Measurements from ENCODE around the gene MYRIP. TPM values are rescaled to one million over a fixed set of nuclear protein-coding genes. Genes with fewer than 3 reads are reported as not detected.

Gene MYRIP
- total RNA-seq, 3 donors from 2014 or later (not counting 1 experiment from before 2014, with no cell fraction given): not detected

DNA sequence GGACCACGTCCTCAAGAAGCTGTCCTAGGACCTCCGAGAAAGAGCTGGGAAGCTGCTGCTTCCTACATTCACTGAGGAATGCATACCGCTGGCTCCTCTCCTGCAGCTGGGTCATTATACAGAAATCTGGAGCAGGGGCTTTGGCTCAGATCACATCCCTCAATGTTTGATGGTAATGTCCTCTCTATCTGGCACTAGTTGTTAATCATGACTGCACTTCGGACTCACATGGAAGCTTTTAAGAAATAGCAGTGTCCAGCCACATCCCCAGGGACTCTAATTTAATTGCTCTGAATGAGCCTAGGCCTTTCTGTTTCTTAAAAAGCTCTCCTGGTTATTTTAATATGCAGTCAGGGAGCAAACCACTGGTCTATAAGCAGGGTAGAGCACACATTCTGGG lies 25.7 kb upstream of the MYRIP start:
- Histone ChIP-seq H3K36me3 (ENCODE audit: control insufficient read depth, insufficient read depth, low read length) (no peaks in the 10 kb centered on the region), H3K27me3 (ENCODE audit: control insufficient read depth, insufficient read depth, low read length) (no peaks in the 10 kb centered on the region), H3K4me3 (ENCODE audit: low read length) (no peak overlapping the region), H3K27ac (ENCODE audit: low read length) (no peak overlapping the region), H3K9me3 (ENCODE audit: control insufficient read depth, insufficient read depth, low read length) (no peaks in the 10 kb centered on the region), H3K4me1 (ENCODE audit: control insufficient read depth, insufficient read depth, low read length) (no peaks in the 10 kb centered on the region)
- TF ChIP-seq, protein P1, sequence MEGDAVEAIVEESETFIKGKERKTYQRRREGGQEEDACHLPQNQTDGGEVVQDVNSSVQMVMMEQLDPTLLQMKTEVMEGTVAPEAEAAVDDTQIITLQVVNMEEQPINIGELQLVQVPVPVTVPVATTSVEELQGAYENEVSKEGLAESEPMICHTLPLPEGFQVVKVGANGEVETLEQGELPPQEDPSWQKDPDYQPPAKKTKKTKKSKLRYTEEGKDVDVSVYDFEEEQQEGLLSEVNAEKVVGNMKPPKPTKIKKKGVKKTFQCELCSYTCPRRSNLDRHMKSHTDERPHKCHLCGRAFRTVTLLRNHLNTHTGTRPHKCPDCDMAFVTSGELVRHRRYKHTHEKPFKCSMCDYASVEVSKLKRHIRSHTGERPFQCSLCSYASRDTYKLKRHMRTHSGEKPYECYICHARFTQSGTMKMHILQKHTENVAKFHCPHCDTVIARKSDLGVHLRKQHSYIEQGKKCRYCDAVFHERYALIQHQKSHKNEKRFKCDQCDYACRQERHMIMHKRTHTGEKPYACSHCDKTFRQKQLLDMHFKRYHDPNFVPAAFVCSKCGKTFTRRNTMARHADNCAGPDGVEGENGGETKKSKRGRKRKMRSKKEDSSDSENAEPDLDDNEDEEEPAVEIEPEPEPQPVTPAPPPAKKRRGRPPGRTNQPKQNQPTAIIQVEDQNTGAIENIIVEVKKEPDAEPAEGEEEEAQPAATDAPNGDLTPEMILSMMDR (IDR thresholded peaks at IDR 0.05): no peak
- DNase-seq (no peak), ATAC-seq (no peak)
- H3K27ac Mint-ChIP-seq: no peak overlapping the region
- WGBS (ENCODE audit: insufficient coverage): 81% methylated on average over 4 of the region's 4 CpGs
- H3K4me3 Mint-ChIP-seq: no peak overlapping the region
- intact Hi-C loops (cut with micrococcal nuclease): no loop called here
- no peaks in the 10 kb centered on the region for H3K4me1 Mint-ChIP-seq
- no peaks in the 10 kb centered on the region for H3K9me3 Mint-ChIP-seq
- no peaks in the 10 kb centered on the region for H3K36me3 Mint-ChIP-seq
- peaks cover 15 to 32% of the 10 kb centered on the region in 2 donors for H3K27me3 Mint-ChIP-seq (ENCODE audit: low read depth in 2 of 2)

- TF ChIP-seq, protein P1 (IDR thresholded peaks at IDR 0.05): no peak
- H3K27ac Mint-ChIP-seq: no peak overlapping the region
- H3K4me1 Mint-ChIP-seq: no peaks in the 10 kb centered on the region
- DNase-seq: no peak
- no peak overlapping the region for H3K27ac ChIP-seq (ENCODE audit: low read length)
- H3K9me3 Mint-ChIP-seq: no peaks in the 10 kb centered on the region
- H3K27me3 ChIP-seq (ENCODE audit: control insufficient read depth, insufficient read depth, low read length): no peaks in the 10 kb centered on the region
- H3K4me3 Mint-ChIP-seq: no peak overlapping the region
- no peak overlapping the region for H3K4me3 ChIP-seq (ENCODE audit: low read length)
- H3K27me3 Mint-ChIP-seq (ENCODE audit: low read depth in 2 of 2): peaks cover 15 to 32% of the 10 kb centered on the region in 2 donors
- intact Hi-C loops (cut with micrococcal nuclease): no loop called here
- no peaks in the 10 kb centered on the region for H3K4me1 ChIP-seq (ENCODE audit: control insufficient read depth, insufficient read depth, low read length)
- ATAC-seq: no peak
- no peaks in the 10 kb centered on the region for H3K36me3 Mint-ChIP-seq
- no peaks in the 10 kb centered on the region for H3K9me3 ChIP-seq (ENCODE audit: control insufficient read depth, insufficient read depth, low read length)
- WGBS (ENCODE audit: insufficient coverage): no CpG with 5 or more reads among the region's 1 CpG
- no peaks in the 10 kb centered on the region for H3K36me3 ChIP-seq (ENCODE audit: control insufficient read depth, insufficient read depth, low read length)
These were observed 24.5 kb upstream of the MYRIP start for GRCh38 chr3:39784922-39785321.

DNA sequence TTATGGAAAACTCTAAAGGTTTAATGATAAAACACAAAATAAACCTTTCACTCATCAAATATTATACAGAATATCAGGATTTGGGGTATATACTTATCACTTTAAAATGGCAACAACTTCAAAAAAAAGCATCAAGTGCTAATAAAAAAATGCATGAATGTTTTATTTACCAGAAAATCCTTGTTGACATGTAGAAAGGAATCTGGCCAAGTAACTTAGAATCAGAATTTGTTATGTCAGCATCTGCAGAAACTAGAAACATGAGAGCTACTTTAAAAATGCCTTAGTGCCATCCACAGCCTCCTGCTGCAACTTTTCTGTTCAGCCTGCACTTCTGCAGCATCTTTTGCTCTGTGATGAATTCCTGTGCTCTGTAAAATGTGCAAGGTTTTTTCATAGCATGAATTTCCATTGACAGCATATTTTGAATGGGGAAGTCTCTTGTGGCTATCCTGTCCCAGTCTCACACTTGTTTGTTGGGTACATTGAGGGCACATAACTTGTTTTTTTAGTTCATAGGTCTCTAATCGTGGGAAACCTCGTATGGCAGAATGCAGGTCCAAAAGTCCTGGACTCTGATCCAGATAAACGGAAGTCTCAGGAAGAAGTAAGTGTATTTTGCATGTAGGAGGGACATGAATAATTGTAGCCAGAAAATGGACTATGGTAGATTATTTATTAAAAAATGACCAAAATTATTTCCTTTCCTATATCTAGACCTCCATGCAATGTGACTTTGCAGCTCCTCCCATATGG lies 21.1 kb upstream of the MYRIP start:
- WGBS (ENCODE audit: insufficient coverage): 85% methylated on average over 3 of the region's 3 CpGs
- no peak overlapping the region for H3K27ac Mint-ChIP-seq
- H3K36me3 Mint-ChIP-seq: no peaks in the 10 kb centered on the region
- H3K4me1 Mint-ChIP-seq: no peaks in the 10 kb centered on the region
- peaks cover 12 to 17% of the 10 kb centered on the region in 2 donors for H3K27me3 Mint-ChIP-seq (ENCODE audit: low read depth in 2 of 2)
- H3K9me3 ChIP-seq (ENCODE audit: control insufficient read depth, insufficient read depth, low read length): no peaks in the 10 kb centered on the region
- H3K4me1 ChIP-seq (ENCODE audit: control insufficient read depth, insufficient read depth, low read length): no peaks in the 10 kb centered on the region
- no peaks in the 10 kb centered on the region for H3K36me3 ChIP-seq (ENCODE audit: control insufficient read depth, insufficient read depth, low read length)
- DNase-seq (no peak), ATAC-seq (no peak)
- intact Hi-C loops (cut with micrococcal nuclease): no loop called here
- no peak overlapping the region for H3K4me3 ChIP-seq (ENCODE audit: low read length)
- TF ChIP-seq, protein P1 (IDR thresholded peaks at IDR 0.05): no peak
- H3K27me3 ChIP-seq (ENCODE audit: control insufficient read depth, insufficient read depth, low read length): no peaks in the 10 kb centered on the region
- H3K9me3 Mint-ChIP-seq: no peaks in the 10 kb centered on the region
- H3K4me3 Mint-ChIP-seq: no peak overlapping the region
- no peak overlapping the region for H3K27ac ChIP-seq (ENCODE audit: low read length)

DNA sequence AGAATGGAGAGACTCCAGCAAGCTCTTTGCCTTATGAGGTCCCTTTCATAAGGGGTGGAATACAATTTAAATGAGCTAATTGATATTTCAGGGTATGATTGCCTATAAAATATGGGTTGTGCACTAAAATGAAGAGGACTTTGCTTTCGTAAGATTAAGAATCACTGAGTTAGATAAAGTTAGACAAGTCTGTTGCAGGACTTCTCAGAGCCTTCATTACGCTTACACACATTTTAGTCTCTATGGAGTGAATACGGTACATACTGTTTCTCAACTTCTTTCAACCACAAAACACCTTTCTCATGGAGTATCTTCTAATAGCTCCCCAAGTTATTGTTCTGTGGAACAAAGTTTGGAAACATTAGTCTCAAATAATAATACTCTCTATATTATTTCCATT lies 17.8 kb upstream of the MYRIP start:
- Histone ChIP-seq H3K36me3 (ENCODE audit: control insufficient read depth, insufficient read depth, low read length) (no peaks in the 10 kb centered on the region), H3K4me3 (ENCODE audit: low read length) (no peak overlapping the region), H3K27me3 (ENCODE audit: control insufficient read depth, insufficient read depth, low read length) (no peaks in the 10 kb centered on the region), H3K4me1 (ENCODE audit: control insufficient read depth, insufficient read depth, low read length) (no peaks in the 10 kb centered on the region), H3K9me3 (ENCODE audit: control insufficient read depth, insufficient read depth, low read length) (no peaks in the 10 kb centered on the region), H3K27ac (ENCODE audit: low read length) (no peak overlapping the region)
- no peaks in the 10 kb centered on the region for H3K36me3 Mint-ChIP-seq
- H3K4me3 Mint-ChIP-seq: no peak overlapping the region
- H3K27me3 Mint-ChIP-seq (ENCODE audit: low read depth in 2 of 2): peaks cover 9 to 16% of the 10 kb centered on the region in 2 donors
- DNase-seq: no peak
- TF ChIP-seq, protein P1 (IDR thresholded peaks at IDR 0.05): no peak
- intact Hi-C loops (cut with micrococcal nuclease): no loop called here
- H3K9me3 Mint-ChIP-seq: no peaks in the 10 kb centered on the region
- WGBS (ENCODE audit: insufficient coverage): 95% methylated on average over 3 of the region's 3 CpGs
- H3K27ac Mint-ChIP-seq: no peak overlapping the region
- no peak for ATAC-seq
- H3K4me1 Mint-ChIP-seq: no peaks in the 10 kb centered on the region
